Sigmoid colon (tissue), 4 donors: Measurements from ENCODE around the gene CHRNA4.

Experiments
- CTCF ChIP-seq, 4 experiments: fragments of 450-650 bp in 3 of 4; fragments of 200-600 bp in 1 of 4; IDR thresholded peaks; one replicate each; pipeline ENCODE4 v1.5.1; 2016 to 2019; ENCODE audit warnings: antibody characterized with exemption in 4 of 4, mild to moderate bottlenecking in 3 of 4, moderate library complexity in 2 of 4
- POLR2A ChIP-seq, 2 donors: fragments of 450-650 bp; IDR thresholded peaks; one replicate each; pipeline ENCODE4 v1.6.1; 2016; ENCODE audit warnings: antibody characterized with exemption in 2 of 2, mild to moderate bottlenecking in 2 of 2, moderate library complexity in 2 of 2
- POLR2AphosphoS5 ChIP-seq, 4 donors: sonication (generic); formaldehyde crosslinking; IDR thresholded peaks; one replicate each; pipeline ENCODE4 v1.6.1; 2017; ENCODE audit warnings: antibody characterized with exemption in 4 of 4

GRCh38 chr20:63400486-63401210 lies 39.5 kb upstream of the CHRNA4 start:
- TF ChIP-seq CTCF (IDR thresholded peaks at IDR 0.05) (no peak), POLR2AphosphoS5 (IDR thresholded peaks at IDR 0.05) (no peak), POLR2A (IDR thresholded peaks at IDR 0.05) (no peak)
